ENCODE data around the gene UVSSA.

Gene UVSSA, protein sequence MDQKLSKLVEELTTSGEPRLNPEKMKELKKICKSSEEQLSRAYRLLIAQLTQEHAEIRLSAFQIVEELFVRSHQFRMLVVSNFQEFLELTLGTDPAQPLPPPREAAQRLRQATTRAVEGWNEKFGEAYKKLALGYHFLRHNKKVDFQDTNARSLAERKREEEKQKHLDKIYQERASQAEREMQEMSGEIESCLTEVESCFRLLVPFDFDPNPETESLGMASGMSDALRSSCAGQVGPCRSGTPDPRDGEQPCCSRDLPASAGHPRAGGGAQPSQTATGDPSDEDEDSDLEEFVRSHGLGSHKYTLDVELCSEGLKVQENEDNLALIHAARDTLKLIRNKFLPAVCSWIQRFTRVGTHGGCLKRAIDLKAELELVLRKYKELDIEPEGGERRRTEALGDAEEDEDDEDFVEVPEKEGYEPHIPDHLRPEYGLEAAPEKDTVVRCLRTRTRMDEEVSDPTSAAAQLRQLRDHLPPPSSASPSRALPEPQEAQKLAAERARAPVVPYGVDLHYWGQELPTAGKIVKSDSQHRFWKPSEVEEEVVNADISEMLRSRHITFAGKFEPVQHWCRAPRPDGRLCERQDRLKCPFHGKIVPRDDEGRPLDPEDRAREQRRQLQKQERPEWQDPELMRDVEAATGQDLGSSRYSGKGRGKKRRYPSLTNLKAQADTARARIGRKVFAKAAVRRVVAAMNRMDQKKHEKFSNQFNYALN

DNA sequence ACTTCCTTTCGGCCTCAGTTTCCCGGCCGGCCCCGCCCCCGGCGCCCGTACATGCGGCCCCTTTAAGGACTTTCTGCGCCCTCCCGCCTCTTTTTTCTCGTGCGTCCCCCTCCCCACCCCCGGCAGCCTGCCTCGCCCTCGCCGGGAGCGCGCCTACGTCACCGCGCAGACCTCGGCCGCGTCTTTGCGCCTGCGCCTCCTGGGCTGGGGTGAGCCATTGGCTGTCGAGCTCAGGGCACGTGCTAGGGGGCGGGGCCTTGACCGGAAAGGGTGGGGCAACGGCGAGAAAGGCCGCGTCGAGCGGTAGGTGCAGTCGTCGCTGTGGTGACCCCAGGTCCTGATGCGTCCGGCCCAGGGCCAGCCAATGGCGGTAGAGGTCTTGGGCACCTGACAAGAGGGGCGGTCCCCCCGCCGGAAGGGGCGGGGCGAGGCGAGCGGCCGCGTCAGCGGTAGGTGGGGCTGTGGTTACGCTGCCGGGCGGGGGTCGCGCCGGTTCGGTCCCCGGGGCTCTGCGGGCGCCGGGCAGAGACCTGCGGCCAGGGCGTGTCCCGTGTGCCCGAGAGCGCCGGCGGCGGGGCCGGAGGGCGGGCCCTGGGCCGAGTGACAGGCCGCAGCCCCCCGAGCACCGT is at the start of gene UVSSA:
TSS of gene UVSSA (plus strand) at position 428 of the 629 bp plus-strand sequence. CDS start 884 bp downstream, outside the sequence.
- peak; percentile 100 for DNase-seq (ENCODE audit: low spot score)

- no peak for DNase-seq (ENCODE audit: low spot score)
Observed at GRCh38 chr4:1297456-1298325, 49.3 kb upstream of the UVSSA start.

- DNase-seq (ENCODE audit: low spot score): no peak
Observed at GRCh38 chr4:1298461-1298860, 48.5 kb upstream of the UVSSA start.

GRCh38 chr4:1299301-1299860 is 47.6 kb upstream of the UVSSA start:
- DNase-seq (ENCODE audit: low spot score): no peak

- no peak for DNase-seq (ENCODE audit: low spot score)
Observed at GRCh38 chr4:1300466-1301455, 46.2 kb upstream of the UVSSA start.

DNA sequence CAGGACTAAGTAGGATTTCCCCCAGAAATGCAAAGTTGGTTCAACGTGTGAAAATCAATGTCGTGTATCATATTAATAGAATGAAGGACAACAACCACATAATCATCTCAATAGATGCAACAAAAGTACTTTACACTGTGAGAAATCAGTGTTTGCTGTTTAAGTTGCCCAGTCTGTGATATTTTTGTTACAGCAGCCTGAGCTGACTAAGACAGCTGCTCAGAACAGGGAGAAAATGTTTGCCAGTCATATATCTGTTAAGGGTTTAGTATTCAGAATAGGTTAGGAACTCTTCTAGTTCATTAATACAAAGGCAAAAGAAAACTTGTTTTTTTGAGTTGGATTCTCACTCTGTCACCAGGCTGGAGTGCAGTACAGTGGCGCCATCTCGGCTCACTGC is 44.8 kb upstream of the UVSSA start:
- no peak for DNase-seq (ENCODE audit: low spot score)

DNA sequence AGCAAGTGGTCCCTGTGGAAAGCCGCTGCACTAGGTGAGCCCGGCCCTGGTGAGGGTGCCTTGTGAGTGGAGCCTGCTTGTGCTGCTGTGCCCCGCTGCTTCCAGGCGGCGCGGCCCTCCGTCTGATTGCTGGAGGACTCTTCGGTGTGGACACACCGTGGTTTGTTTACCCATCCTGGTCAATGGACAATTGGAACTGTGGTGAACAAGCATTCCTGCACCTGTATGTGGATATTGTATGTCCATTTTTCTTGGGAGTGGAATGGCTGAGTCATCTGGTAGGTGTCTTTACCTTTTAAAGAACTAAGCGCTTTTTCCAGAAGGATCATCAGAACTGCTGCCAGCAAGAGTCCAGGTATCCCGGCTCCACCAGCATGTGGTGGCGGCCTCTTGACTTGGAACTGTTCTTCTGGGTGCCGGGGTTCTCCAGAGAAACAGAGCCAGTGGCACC is 41.7 kb upstream of the UVSSA start:
- DNase-seq (ENCODE audit: low spot score): no peak

- DNase-seq (ENCODE audit: low spot score): no peak
Observed at GRCh38 chr4:1305781-1306455, 41.1 kb upstream of the UVSSA start.

- DNase-seq (ENCODE audit: low spot score): no peak
Observed at GRCh38 chr4:1307951-1308735, 38.9 kb upstream of the UVSSA start.

- peak; percentile 75 for DNase-seq (ENCODE audit: low spot score)
Observed at GRCh38 chr4:1309261-1310010, 37.6 kb upstream of the UVSSA start.

DNA sequence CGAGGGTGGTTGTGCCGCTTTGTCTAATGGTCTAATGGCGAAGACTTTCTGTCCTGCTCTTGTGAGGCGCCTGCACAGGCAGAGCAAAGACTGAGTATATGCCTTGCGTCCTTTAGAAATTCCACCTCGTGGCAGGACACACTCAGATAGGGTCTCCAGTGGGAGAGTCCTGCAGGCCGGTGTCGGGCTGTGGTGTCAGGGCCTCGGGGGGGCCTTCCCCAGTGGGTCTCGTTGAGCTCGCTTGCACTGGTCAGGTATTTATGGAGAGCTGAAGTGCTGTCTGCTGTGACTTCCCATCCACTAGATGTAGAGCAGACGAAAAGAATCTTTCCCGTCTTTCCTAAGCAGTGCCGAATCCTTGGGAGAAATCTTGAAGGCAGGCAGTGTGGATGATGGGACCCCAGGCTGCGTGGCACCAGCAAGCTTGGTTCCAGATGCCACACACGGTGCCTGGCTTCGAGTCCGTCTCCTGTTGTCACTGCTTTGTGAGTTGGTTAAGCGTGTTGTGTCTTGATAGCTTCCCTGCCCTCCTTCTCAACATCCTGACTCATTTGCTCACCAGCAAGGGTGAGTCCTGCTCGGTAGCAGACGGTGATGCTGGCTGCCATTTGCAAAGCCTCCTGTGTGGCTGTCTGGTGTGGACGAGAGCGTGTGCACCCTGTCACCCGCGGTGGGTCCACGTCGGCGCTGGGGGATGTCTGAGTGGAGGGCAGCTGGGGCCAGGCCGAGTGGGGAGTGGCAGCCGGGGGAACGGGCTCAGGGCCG is 36.8 kb upstream of the UVSSA start:
- DNase-seq (ENCODE audit: low spot score): no peak

DNA sequence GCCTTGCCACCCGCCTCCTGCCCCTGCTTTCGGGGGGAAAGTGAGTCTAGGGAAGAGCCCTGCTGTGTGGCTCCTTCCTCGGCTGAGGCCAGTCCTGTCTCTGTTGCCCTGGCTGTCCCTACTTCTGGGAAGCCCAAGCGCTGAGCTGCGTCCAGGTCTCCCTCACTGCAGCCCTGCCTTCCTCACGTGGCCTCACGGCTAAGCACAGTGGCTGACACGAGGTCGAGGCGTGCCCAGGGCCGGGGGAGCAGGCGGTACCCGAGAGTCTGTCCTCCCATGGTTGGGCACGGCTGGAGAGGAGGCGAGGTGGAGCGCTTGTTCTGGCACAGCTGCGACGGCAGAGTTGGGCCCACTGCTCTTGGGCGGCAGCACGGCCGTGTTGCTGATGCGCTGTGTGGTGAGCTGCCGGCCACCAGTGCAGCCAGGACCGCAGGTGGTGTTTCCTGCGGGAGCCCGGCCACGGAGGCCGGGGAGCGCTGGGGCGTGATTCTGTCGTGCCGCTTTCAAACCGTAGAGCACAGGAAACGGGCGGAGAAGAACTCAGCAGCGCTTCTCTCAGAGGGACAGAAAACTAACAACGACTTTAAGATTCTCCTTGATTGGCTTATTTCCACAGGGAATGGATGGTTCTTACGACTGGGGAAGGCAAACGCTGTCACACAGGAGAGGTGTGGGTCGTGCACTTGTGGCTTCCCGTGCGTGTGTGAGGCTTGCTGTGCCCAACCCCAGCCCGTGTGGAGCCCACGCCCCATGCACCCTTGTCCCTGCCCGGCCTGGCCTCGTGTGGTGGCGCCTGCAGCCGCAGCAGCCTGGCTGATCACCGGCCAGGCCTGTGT is 36.0 kb upstream of the UVSSA start:
- DNase-seq (ENCODE audit: low spot score): no peak

DNA sequence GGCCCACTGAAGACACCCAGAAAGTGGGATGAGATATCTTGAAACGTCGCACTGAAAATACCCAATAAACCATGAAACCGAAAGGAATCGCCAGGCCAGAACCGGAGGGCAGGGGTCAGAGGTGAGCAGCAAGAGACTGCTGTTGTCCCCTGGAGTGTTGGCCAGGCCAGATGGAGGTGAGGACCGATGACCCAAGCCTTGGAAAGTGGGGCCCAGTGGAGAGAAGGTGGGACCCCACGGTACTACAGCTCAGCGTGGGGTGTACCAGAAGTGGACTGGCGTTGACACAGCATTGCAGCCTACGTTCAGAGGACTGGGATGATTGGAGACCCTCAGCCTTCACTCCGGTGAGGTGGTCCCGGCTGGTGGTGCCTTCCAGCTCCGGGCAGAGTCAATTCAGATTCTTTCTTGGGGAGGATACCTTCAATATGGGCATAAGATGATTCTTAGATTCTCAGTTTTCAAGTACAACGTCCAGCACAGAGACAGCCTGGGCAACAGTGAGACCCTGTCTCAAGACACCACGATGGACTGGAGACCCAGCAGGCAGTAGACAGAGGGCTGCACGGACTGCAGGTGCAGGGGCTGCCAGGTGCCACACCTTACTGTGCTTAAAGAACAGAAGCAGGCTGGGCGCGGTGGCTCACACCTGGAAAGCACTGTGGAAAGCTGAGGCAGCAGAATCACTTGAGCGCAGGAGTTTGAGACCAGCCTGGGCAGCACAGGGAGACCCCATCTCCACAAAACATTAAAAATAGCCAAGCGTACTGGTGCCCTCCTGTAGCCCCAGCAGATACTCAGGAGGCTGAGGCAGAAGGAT is 34.0 kb upstream of the UVSSA start:
- no peak for DNase-seq (ENCODE audit: low spot score)

GRCh38 chr4:1315306-1315705 is 31.7 kb upstream of the UVSSA start:
- no peak for DNase-seq (ENCODE audit: low spot score)

- no peak for DNase-seq (ENCODE audit: low spot score)
Observed at GRCh38 chr4:1315836-1316536, 31.0 kb upstream of the UVSSA start.
